HG02852 (cell line): ENCODE results near the gene SLC30A3.

Source experiments
- ATAC-seq: cut with Tn5 transposase; IDR thresholded peaks from one replicate; pipeline ENCODE4 v1.9.1; 2021; ENCODE audit warnings: mild to moderate bottlenecking, moderate library complexity; ENCODE audit not compliant: unreplicated experiment

The SLC30A3 gene

GRCh38 chr2:27261926-27262298, 935 bp downstream of the SLC30A3 start:
- ATAC-seq = no peak

DNA sequence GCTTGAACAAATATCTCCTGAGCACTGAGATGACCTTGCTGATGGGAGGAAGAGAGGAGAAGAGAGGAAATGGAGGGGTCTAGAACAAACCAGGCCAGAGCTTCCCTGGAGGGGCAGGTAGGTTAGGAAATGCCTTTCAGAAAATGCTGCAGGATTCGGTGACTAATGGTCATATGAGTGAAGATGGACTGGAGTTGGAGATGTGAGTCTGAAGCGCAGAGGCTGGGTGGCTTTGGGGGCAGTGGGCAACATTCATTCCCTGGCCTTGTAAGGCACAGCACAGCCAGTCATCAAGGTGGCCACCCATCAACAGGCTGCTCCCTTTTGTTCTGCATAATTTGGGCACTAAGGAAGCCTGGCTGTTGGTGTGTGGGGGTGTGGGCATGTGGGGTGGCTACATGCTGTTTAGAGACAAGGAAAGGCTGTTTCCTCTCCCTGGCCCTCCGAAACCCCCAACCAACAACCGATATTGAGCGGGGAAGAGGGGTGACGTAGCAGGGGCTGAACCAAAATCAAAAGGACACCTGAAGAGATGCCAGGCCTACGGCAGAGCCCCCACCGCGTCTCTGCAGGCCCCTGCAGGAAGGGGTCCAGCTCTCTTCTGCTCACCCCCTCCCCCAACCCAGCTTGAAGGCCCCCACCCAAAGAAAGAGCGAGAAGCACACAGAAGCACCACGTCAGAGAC, 1.5 kb downstream of the SLC30A3 start:
- no peak for ATAC-seq

- no peak for ATAC-seq
Measured at GRCh38 chr2:27258051-27258450, 4.8 kb downstream of the SLC30A3 start.

DNA sequence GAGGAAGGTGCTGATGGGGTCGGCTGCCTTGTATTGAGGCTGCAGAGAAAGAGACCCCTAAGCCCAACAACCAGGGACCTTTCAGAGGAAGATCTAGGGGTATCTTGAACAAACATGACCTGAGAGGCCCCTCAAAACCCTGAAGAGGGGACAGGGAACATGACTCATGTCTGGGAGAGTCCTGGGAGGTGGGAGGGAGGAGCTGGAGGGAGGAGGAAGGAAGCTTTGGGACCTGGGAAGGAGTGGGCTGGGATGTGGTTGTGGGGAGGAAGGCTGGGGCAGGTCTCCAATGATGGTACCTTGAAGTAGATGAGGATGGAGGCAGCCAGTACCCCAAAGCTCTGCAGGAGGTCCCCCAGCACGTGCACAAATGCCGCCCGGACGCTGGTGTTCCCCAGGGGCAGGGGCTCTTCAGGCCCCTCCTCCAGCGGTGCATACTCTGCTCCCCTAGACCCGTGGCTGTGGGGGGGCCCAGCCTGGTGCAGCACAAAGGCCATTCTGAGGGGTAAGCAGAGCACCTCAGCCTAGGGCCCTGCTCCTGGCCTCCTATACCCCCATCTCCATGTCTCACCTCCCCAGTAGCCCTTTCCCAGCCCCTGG, 5.9 kb downstream of the SLC30A3 start:
- no peak for ATAC-seq

- ATAC-seq = no peak
Measured at GRCh38 chr2:27255660-27256059, 7.2 kb downstream of the SLC30A3 start.

- no peak for ATAC-seq
Measured at GRCh38 chr2:27255187-27255586, 7.7 kb downstream of the SLC30A3 start.

DNA sequence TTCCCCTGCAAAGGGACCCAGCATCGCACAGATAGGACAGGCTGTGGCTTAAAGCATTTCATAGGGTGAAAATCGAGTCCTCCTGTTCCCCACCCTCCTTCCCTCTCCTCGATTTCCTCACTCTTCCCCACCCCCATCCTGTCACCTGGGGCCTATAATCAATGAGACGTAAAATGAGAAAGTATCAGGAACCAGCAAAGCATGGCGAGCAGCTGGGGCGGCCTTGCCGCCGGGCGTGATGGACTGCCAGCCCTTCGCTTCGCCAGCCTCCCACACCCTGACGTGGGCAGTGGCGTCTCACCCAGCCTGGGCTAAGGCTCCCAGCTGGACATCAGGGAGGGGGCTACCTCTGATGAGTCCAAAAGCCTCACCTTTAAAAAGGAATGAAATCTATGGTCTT, 11.1 kb downstream of the SLC30A3 start:
- ATAC-seq = no peak

- no peak for ATAC-seq
Measured at GRCh38 chr2:27250652-27251379, 12.0 kb downstream of the SLC30A3 start.

DNA sequence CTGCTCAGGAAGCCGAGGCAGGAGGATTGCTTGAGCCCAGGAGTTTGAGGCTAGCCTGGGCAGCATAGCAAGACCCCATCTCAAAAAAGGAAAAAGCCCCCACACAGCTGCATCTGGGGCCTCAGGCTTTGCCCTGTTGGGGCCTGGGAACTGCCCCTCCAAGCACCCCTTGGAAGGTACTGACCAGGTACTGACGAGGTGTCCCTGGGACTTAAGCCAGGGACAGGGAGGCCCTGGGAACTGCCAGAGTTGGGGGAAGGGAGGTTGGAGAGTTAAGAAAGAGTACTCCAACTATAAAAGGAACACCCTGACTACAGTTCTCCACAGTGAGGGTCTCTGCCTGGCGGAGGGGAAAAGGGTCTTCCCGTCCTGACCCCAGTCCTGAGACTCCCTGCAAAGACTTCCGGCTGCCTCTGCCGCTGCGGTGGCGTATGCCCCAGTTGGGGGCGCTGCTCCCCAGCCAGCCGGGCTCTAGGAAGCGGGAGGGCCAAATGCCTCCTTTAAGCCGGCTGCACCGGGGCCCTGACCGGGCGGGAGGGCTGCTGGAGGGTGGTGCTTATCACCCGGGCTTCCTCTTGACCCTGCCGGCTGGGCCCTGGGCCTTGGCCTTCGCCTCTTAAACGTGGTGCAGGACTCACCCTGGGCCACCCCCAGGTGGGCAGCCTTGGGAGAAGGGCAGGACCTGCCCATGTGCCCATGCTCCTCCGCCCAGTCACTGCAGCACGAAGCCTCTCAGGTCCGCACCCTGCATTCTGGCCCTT, 12.8 kb downstream of the SLC30A3 start:
- ATAC-seq = no peak

GRCh38 chr2:27249159-27249890, 13.5 kb downstream of the SLC30A3 start:
- ATAC-seq = no peak

DNA sequence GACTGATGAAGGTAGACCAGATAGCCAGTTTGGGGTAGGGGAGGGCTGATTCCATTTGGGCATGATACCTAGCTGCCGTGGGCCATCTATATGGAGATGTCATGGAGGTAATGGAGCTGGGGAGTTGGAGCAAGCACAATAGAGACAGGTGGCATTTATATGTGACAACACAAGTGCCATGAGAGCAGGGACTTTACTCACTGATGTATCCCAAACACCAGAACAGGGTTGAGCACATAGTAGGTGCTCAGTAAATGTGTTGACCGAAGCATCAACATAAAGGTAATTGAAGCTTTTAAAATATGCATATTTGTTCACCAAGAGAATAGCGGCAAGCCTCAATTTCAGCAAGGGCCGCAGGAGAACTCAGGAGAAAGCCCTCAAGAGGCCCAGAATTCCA, 15.0 kb downstream of the SLC30A3 start:
- ATAC-seq = no peak

DNA sequence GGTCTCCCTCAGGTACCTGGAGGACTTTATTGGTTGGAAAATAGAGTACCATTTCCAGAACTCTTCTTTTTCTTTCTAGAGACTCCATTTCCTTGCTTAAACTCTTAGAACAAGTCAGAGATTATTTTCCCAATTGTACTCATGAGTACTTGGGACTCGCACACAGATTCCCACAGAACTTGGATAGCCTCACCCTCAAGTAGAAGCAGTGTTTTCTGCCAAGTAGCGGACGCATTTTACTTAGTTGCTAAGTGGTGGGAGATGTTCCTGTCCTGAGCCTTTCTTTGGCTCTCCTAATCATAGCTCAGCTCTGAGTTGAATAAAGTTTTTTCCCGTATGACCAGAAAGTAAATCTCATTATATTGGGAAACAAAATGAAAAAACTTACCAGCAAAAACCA, 17.2 kb downstream of the SLC30A3 start:
- ATAC-seq = no peak

- ATAC-seq = no peak
Measured at GRCh38 chr2:27245116-27245515, 17.7 kb downstream of the SLC30A3 start.

DNA sequence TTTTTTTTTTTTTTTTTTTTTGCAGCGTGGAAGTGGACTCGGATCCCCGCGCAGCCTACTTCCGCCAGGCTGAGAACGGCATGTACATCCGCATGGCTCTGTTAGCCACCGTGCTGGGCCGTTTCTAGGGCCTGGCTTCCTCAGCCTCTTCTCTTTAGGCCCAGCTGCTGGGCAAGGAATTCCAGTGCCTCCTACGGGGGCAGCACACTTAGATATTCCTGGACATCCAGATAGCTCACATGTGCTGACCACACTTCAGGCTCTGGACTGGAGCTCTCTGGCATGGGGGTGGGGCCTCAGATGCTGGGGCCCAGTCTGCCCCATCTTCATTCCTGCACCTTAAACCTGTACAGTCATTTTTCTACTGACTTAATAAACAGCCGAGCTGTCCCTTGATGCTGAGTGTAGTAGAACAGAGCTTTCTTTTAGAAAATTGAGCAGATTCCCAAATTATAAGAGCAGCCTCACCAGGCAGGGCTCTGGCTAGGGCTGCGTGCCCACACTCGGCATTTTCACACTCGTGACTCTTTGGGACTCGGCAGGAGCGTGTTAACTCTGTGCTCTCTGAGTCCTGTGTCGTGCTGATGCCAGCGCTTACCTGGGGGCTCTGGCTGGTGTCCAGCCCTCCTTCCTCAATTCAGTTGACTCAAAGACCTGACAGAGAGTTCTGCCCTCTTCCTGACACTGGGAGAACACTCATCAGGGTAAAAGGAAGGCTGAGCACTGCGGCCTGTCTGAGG, 19.3 kb downstream of the SLC30A3 start:
- ATAC-seq = no peak

DNA sequence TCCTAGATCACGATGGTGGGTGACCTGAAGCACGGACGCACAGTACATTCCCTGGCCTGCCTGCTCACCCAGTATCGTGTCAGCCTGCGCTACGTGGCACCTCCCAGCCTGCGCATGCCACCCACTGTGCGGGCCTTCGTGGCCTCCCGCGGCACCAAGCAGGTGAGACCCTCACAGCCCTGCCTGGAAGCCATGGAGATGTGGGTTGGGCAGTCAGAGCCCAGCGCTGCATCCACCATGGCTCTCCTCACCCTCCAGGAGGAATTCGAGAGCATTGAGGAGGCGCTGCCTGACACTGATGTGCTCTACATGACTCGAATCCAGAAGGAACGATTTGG, 20.3 kb downstream of the SLC30A3 start:
- ATAC-seq = no peak

DNA sequence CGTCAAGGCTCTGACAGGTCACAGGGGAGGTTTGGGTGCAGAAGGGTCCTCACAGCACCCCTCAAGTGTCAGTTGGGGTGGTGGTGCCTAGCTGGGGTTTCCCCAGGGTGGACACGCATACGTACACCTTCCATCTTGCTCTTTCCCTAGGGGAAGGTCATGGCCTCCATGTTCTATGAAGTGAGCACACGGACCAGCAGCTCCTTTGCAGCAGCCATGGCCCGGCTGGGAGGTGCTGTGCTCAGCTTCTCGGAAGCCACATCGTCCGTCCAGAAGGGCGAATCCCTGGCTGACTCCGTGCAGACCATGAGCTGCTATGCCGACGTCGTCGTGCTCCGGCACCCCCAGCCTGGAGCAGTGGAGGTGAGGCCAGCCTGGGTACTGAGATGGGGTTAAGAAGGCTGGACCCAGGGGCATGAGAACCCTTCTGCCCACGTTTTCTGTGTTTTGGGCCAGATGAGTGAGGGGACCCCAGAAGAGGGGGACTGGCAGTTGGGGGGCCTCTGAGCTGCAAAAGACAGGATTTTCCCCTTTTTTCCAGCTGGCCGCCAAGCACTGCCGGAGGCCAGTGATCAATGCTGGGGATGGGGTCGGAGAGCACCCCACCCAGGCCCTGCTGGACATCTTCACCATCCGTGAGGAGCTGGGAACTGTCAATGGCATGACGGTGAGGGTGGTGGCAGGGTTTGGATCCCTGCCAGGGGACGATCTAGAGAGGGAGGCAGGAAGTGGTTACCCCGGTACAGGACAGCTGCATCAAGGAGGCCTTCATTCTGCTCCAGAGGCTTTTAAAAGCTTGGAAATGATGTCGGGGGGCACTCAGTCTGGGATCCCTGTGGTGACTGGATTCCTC, 20.9 kb downstream of the SLC30A3 start:
- ATAC-seq = no peak

DNA sequence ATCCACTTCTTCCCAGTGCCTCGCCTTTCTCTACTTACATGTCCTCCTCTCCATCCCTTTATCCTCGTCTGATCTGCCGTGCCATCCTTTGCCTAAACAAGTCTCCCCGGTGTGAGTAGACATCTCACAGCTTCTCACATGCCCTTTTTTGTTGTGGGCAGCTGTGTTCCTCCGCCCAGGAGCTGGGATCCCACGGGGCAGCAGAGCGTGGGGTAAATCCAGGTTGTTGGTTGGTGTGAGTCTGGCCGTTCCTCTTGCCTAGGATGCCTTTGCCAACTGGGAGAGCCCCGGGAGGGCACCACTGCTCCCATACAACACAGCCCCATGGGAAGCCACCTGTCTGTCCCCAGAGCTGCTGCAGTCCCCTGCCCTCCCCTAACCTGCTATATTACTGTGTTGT, 22.4 kb downstream of the SLC30A3 start:
- ATAC-seq = no peak

GRCh38 chr2:27238976-27239375, 23.9 kb downstream of the SLC30A3 start:
- no peak for ATAC-seq

DNA sequence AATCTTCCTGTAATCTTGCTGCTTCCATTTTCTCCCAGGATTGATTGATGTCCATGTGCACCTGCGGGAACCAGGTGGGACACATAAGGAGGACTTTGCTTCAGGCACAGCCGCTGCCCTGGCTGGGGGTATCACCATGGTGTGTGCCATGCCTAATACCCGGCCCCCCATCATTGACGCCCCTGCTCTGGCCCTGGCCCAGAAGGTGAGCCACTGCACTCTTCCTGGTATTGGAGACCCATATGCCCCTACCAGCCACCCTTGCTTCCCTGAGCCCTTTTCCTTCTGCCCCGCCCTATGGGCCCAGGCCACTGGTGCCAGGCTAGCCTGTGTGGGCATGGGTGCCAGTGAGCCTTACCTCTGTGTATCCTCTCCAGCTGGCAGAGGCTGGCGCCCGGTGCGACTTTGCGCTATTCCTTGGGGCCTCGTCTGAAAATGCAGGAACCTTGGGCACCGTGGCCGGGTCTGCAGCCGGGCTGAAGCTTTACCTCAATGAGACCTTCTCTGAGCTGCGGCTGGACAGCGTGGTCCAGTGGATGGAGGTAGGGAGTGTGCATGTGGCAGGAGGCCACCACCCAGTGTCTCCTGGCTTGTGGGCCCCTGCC, 25.4 kb downstream of the SLC30A3 start:
- no peak for ATAC-seq
